ENCODE measurements around the gene ARHGDIG. TPM values are rescaled to one million over a fixed set of nuclear protein-coding genes. Genes with fewer than 3 reads are reported as not detected.

ARHGDIG gene
- polyA plus RNA-seq, 5 donors: 0.33 to 2.4 (median 0.69) TPM

DNA sequence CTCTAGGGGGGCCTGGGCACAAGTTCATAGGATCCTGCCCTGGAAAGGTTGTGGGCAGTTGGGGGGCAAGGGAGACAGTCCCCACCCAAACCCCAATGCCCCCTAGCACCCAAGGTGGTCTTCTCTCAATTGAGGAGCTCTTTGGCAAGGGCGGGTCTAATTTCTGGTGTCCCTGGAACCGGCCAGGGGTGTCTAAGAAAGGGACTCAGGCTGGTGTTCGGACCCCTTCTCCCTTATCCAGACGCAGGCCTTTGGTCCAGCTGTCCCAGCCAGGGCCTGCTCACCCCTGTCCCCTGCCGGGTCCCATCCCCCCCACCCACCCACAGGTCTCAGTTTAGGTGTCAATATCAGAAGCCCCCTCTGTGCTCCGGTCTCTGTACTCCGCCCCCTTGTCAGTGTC, 860 bp upstream of the ARHGDIG start:
- no peak for DNase-seq

DNA sequence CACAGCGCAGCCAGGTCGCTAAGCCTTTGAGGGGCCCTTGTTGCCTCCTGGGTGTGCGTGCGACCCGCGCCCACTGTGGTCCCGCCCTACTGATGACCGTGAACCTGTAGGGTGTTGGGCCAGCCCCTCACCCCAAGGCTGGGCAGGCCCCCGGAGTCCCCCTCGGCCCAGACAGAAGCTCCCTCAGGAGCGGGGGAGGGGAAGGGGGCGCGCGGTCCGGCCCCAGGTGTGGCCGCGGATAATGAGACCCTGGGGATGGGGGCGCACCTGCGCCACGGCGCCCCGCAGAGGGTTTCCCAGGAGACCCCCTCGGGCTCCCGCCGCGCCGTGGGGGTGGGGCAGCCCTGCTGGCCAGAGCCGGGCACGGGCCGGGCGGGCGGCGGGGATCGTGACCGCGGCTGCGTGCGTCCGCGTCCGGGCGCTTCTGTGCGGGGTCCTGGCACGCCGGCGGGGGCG, 358 bp upstream of the ARHGDIG start:
- no peak for DNase-seq

DNA sequence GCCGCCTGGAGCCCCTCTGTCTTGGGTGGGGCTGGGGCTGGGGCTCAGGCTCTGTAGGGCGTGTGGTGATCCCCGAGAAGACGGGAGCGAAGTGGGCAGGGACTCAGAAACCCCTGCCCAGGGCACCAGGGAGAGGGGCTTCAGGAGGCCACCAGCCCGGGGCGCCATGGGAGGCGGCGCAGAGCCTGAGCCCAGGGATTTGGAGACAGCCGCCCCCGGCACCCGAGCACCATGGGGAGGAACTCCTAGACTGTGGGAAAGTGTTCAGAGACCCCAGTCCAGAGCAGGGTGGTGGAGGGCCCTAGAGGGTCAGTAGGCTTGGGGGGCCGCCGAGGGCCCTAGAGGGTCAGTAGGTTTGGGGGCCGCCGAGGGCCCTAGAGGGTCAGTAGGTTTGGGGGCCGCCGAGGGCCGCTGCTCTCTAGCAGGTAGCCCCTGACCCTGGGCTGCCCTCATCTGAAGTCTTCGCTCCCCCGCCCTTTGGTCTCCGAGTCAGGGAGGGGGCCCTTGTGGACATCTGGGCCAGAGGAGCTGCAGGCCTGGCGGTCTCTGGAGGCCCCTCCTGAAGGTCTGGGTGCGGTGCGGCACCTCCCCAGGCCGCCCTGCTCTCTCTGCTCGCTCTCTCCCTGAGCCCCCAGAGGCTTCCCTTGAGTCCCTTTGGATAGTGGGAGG, 734 bp downstream of the ARHGDIG start:
- no peak for DNase-seq

DNA sequence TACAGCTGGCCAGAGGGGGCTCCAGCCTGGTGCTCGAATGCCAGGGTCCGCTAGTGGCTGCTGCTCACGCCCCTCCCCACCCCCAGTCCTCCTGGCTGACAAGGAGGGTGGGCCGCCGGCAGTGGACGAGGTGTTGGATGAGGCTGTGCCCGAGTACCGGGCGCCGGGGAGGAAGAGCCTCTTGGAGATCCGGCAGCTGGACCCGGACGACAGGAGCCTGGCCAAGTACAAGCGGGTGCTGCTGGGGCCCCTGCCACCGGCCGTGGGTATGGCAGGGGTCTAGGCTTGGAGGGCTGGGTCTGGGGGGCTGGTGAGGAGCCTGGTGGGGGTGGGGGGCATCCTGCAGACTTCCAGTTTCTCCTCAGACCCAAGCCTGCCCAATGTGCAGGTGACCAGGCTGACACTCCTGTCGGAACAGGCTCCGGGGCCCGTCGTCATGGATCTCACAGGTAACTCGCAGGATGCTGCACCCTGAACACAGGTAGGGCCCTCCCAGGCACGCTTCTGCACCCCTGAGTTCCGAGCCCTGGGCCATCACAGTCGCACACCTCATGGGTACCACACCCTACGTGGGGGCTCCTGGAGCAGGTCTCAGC, 1.4 kb downstream of the ARHGDIG start:
- no peak for DNase-seq

DNA sequence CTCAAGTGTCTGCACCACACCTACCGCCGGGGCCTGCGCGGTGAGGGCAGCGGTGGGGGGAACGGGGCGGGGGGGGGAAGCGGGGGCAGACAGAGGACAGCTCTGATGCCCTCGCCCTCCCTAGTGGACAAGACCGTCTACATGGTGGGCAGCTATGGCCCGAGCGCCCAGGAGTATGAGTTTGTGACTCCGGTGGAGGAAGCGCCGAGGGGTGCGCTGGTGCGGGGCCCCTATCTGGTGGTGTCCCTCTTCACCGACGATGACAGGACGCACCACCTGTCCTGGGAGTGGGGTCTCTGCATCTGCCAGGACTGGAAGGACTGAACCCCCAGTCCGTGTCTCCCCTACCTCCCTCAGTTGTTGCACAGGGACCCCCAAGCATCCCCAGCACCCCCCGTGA, 2.1 kb downstream of the ARHGDIG start:
- no peak for DNase-seq

DNA sequence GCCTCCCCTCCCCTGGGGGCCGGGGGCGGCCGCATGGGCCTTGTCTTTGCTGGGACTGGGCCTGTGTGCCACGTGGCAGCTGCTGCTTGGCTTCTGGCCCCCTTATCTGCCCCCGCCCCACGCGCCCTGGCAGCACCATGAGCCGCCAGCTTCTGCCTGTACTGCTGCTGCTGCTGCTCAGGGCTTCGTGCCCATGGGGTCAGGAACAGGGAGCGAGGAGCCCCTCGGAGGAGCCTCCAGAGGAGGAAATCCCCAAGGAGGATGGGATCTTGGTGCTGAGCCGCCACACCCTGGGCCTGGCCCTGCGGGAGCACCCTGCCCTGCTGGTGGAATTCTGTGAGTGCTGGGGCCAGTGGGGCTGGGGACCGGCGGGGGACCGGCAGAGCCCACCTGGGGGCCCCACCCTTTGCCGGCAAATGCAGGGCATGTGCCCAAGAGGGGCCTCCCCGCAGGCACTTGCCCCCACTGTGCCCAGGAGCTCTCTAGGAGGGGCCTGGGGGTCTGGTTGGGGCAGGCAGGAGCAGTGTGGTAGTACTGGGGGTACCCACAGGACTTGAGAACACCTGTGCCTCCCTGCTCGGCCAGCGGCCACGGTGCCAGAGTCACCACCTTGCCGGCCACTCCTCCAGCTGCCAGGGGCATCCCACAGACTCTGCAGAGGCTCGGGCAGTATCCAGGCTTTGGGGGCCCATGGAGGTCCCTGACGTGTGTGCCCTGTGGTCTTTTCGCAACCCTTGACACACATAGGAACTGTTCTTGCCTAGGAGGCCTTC, 2.8 kb downstream of the ARHGDIG start, which contains the start of gene PDIA2:
PDIA2 (plus strand) TSS at position 132 of the 773 bp plus-strand sequence; CDS start at position 138, 6 bp downstream.
- no peak for DNase-seq

DNA sequence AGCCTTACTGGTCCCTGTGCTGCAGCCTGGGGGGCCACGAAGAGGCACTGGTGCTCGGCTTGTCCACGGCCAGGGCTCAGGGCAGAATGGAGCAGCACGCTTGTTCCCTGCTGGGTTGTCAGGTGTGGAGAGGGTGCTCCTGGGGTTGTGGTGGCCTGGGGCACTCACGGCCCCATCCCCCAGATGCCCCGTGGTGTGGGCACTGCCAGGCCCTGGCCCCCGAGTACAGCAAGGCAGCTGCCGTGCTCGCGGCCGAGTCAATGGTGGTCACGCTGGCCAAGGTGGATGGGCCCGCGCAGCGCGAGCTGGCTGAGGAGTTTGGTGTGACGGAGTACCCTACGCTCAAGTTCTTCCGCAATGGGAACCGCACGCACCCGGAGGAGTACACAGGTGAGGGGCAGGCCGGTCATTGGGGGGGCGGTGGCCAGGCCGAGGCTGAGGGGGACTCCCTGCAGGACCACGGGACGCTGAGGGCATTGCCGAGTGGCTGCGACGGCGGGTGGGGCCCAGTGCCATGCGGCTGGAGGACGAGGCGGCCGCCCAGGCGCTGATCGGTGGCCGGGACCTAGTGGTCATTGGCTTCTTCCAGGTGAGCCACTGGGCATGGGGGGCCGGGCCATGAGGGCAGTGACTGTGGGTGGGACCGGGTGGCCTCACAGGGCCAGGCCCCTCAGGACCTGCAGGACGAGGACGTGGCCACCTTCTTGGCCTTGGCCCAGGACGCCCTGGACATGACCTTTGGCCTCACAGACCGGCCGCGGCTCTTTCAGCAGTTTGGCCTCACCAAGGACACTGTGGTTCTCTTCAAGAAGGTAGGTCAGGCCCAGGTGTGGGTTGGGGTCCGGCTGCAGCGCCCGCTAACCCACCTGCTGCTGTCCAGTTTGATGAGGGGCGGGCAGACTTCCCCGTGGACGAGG, 4.1 kb downstream of the ARHGDIG start:
- DNase-seq: no peak

DNA sequence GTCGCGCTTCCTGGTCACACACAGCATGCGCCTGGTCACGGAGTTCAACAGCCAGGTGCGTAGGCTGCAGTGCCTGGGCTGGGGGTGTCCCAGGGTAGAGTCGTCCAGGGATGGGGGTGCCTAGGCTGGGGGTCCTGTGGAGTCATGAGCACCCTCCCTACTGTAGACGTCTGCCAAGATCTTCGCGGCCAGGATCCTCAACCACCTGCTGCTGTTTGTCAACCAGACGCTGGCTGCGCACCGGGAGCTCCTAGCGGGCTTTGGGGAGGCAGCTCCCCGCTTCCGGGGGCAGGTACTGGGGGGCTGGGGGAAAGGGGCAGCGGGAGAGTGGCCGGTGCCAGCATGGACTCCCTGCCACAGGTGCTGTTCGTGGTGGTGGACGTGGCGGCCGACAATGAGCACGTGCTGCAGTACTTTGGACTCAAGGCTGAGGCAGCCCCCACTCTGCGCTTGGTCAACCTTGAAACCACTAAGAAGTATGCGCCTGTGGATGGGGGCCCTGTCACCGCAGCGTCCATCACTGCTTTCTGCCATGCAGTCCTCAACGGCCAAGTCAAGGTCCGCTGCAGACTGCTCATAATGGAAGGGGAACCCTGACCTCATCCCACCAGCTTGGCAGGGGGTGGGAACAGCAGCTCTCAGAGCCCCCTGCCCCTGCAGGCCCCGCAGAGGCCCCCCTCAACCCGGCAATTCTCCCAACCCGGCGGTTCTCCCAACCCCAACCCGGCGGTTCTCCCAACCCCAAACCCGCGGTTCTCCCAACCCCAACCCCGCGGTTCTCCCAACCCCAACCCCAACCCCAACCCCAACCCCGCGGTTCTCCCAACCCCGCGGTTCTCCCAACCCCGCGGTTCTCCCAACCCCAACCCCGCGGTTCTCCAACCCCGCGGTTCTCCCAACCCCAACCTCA, 5.0 kb downstream of the ARHGDIG start:
- DNase-seq: no peak

DNA sequence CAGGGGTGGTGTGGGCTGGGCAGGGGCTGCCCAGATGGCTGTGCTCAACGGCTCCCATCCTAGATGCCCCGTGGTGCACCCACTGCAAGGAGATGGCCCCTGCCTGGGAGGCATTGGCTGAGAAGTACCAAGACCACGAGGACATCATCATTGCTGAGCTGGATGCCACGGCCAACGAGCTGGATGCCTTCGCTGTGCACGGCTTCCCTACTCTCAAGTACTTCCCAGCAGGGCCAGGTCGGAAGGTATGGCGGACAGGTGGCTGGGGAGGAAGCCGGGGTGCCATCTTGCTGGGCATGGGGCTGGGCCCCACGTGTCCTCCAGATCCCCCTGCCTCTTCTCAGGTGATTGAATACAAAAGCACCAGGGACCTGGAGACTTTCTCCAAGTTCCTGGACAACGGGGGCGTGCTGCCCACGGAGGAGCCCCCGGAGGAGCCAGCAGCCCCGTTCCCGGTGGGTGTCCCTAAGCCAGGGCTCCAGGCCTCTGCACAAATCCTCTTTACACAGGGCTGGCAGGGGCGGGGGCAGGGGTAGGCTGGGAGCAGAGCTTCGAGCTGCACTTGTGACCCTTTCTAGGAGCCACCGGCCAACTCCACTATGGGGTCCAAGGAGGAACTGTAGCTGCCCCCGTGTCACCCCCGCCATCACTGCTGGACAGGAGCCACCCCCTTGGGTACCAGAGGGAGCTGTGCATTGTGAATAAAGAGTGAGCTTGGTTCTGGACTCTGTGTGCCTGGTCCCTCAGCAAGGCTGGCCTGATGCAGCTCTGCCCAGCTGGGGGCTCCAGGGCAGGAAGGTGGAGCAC, 6.3 kb downstream of the ARHGDIG start:
- DNase-seq: no peak

DNA sequence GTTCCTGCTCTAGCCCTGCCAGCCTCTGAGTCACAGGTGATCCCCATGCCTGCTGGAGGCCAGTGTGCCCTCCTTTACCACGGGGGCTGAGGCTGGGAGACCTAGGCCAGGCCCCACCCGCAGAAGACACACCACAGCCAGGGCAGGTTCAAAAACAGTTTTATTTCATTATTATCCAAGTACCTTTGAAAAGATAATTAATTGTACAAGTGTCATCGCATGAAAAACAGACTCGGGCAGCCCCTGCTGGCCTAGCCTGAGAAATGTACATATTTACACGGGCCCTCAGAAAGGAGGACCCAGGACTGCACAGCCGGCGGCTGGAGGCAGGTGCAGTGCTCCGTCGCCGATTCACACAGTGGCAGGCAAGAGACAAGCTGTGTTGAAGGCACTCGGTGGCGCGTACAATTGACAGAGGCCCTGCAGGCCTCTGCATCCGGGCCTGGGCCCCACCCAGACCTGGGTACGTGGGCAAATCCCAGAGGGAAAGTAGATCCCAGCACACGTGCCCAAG, 7.0 kb downstream of the ARHGDIG start:
- DNase-seq: no peak

DNA sequence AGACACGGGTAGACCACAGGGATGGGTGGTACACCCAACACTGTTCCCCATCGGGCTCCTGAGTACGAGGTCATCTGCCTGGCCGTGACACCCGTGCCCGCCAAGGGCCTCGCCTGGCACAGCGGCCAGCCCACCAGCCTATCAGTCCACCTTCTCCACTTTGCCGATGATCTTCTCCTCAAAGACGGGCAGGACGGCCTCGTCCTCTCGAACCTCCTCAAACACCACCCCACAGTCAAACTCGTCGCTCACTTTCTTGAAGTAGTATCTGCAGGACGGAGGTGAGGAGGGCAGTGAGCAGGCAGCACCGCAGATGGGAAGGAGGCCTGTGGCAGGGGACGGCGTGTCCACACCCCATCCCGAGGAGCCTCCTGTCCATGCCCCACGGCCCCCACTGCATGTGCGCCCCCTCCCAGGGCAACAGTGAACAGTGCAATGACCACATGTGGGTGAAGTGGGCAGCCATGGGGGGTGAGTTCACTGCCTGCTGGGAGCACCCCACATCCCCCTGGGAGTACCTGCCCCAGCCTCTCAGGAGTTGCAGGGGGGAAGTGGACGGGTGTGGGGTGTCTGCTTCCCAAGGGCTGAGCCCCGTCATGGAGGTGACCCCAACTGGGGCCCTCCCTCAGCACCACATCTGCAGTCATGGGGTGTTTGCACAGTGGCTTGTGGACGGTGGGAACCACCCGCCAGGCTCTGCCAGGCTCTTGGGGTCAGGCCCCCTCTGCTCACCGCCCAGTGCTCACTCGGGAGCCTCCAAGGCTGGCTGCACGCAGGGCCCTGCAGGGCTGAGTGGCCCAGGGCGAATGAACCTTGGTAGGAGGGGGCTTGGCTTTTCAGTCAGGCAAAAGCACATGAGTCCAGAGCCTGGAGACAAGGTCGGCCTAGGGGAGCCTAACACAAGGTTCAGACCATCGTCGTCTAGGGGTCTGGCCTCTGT, 7.9 kb downstream of the ARHGDIG start:
- no peak for DNase-seq

DNA sequence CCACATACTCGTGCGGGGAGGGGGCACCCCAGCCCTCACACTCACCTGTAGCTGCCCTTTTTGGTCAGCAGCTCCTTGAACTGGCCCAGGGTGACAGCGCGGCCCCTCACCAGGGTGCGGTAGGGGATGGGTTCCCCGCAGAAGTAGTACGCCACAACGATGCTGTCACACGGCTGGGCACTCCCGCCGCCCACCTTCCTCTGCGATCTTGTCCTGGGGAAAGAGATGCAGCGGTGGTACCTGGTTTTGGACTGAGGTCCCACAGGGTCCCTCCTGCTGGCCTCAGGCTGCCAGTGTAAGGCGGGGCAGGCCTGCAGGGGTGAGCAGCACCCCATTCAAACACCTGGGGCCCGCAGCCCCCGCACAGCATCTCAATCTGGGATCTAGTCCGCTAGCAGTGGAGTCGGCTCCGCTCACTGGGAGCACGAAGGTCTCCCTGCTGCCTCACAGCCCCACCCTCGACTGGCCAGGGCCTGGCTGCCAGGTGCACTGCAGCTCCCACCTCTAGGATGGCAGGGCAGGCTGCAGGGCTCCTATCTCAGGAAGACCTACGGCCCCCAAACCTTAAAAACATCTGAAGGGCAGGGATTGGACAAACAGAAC, 9.1 kb downstream of the ARHGDIG start:
- DNase-seq: no peak

DNA sequence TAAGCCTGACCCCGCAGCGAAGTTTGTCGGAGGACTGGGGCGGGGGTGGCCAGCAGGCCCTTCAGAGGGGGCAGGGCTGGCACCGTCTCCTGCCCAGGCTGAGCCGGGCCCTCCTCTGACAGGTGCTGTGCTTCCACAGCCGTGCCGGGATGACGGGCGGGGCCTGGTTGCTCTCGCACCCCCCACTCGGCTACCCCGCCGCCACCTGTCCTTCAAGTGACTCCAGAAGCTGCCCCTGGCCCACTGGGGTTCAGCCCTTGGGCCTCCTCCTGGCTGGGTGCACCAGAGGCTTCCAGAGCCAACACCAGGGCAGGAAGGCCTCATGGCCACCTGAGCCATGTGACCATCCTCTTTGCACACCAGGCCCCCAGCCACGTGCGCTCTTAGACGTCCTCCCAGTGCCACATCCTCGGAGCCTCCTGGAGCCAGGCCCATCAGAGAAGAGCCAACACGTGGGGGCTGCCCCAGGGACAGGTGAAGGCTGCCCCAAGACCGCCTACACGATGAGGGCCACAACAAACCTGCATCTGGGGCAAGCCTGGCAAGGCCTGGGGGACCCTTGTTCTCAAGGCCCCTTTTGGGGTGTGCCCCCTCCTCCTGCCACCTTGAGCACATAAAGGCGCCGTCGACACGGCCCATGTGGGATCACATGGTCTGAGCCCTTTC, 9.8 kb downstream of the ARHGDIG start:
- no peak for DNase-seq

DNA sequence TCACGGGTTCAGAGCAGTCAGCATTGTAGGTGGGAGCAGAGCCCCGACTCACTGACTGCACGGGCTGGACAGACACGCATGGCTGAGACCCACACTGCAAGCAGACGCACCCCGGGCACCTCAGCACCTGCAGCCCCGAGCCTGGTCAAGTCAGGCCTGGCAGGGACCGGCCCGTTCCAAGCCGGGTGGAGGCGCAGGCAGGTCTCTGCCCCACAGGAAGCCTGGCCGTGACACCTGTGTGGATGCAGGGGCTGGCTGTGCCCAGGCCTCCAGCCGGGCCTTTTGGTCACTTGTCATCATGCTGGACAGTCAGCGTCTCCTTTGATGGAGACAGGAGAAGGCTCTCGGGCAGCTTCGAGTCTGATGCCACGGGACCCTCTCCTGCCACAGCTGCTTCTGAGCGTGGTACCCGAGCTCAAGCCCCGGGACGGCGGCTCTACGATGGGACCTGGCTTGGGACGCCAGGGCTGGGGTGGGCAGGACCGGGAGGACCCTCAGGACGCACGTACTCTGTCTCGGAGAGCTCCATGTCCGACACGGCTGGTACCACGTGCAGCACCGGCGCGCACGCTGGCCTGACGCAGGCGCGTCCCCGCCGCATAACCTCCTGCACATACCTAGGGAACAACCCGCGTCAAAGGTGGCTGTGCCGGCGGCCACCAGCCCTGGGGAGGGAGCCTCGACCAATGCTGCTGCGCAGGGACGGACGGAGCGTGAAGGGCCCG, 10.5 kb downstream of the ARHGDIG start:
- DNase-seq: no peak

DNA sequence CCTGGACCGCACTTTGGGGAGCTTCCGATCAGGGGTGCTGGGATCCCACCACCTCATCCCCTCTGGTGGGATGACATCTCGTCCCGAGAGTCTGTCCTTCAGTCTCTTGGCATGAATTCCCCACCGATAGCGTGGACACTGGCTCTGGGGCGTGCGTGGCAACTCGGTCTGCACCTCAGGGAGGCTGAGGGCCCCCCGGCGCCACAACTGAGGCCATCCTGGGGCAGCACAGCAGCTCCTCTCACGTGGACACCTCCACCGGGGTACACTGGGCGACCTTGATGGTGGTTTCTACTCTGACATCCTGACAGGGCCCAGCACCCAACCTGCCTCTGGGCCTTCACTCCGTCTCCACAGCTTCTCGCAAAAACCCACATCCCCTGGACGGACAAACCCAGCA, 11.1 kb downstream of the ARHGDIG start:
- no peak for DNase-seq

DNA sequence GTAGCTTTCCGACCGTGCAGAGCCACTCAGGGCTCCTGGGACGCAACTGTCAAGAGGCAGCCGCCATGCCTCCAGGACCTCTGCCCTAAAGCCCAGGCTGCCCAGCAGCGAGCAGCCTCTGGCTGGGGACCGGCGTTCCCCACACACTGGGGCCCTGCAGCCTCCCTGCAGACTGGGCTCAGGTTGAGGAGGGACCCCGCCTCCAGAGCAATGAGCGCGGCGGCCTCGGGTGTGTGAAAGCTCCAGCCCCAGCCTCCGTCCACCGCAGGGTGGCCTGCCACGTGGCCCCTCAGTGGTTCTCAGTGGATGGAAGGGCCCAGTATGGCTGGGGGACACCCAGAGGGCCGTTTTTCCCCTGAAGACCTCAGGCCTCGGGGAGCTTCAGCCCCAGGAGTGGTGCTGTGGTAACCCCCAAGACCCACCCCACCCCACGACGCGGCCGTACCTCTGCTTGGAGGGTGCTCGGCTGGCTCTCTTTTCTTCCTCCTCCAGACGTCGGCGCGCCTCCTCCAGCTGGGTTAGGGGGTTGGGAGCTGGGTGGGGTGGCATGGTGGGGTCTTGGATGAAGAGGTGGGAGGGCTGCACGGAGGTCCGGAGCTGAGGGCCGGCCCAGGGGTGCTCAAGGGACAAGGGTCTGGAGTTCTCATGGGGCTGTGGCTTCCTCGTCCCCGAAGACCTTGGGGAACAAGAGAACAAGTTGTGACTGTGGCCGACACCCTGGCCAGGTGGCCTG, 12.8 kb downstream of the ARHGDIG start:
- no peak for DNase-seq

All from right lung (tissue), 5 donors.